ENCODE data around the gene RTTN. TPM values are rescaled to one million over a fixed set of nuclear protein-coding genes. Genes with fewer than 3 reads are reported as not detected.

The RTTN gene
- total RNA-seq, 1 experiment from 2014 or later = 16.9 TPM

GRCh38 chr18:69957747-69958146, 247.7 kb downstream of the RTTN start:
- ATAC-seq (no peak), DNase-seq (ENCODE audit: low read depth, low spot score) (no peak)
- Histone ChIP-seq H3K36me3 (ENCODE audit: control insufficient read depth, insufficient read depth, low read length) (no peaks in the 10 kb centered on the region), H3K4me3 (ENCODE audit: low read depth in 2 of 2, low read length in 2 of 2) (no peak overlapping the region), H3K4me1 (ENCODE audit: control insufficient read depth, insufficient read depth, low read length) (no peaks in the 10 kb centered on the region), H3K9me3 (ENCODE audit: control insufficient read depth, insufficient read depth, low read depth, low read length) (no peaks in the 10 kb centered on the region), H3K27ac (ENCODE audit: low read length) (no peak overlapping the region), H3K27me3 (ENCODE audit: control insufficient read depth, insufficient read depth, low read length) (no peaks in the 10 kb centered on the region)
- no TSS peak for BruUV-seq (replicated peaks)
- ChIA-PET POLR2A (no interaction called here), CTCF (no interaction called here)
- intact Hi-C loops (cut with micrococcal nuclease; ENCODE audit: unreplicated experiment) = no loop called here
- in situ Hi-C loops (cut with HindIII; ENCODE audit: low pct_unique_long_range_greater_than_20kb, low sequenced_read_pairs) = no loop called here
- TF ChIP-seq POLR2AphosphoS5 (IDR thresholded peaks at IDR 0.05; ENCODE audit: low read depth, low read length) (no peak), TCF7L2 (IDR thresholded peaks at IDR 0.05; ENCODE audit: low read depth, low read length) (no peak), CTCF (IDR thresholded peaks at IDR 0.05) (no peak), REST (IDR thresholded peaks at IDR 0.05; ENCODE audit: insufficient read depth in 1 of 2, low read depth in 2 of 2, low read length in 1 of 2) (no peak), SIN3A (IDR thresholded peaks at IDR 0.05; ENCODE audit: borderline replicate concordance, insufficient read depth, low read depth, low read length) (no peak)

GRCh38 chr18:69956665-69957620, 248.5 kb downstream of the RTTN start:
- ChIA-PET CTCF (no interaction called here), POLR2A (no interaction called here)
- no TSS peak for BruUV-seq (replicated peaks)
- intact Hi-C loops (cut with micrococcal nuclease; ENCODE audit: unreplicated experiment) = no loop called here
- in situ Hi-C loops (cut with HindIII; ENCODE audit: low pct_unique_long_range_greater_than_20kb, low sequenced_read_pairs) = no loop called here
- Histone ChIP-seq H3K27ac (ENCODE audit: low read length) (no peak overlapping the region), H3K9me3 (ENCODE audit: control insufficient read depth, insufficient read depth, low read depth, low read length) (no peaks in the 10 kb centered on the region), H3K27me3 (ENCODE audit: control insufficient read depth, insufficient read depth, low read length) (no peaks in the 10 kb centered on the region), H3K36me3 (ENCODE audit: control insufficient read depth, insufficient read depth, low read length) (no peaks in the 10 kb centered on the region), H3K4me1 (ENCODE audit: control insufficient read depth, insufficient read depth, low read length) (no peaks in the 10 kb centered on the region), H3K4me3 (ENCODE audit: low read depth in 2 of 2, low read length in 2 of 2) (no peak overlapping the region)
- DNase-seq (ENCODE audit: low read depth, low spot score) = no peak
- TF ChIP-seq REST (IDR thresholded peaks at IDR 0.05; ENCODE audit: insufficient read depth in 1 of 2, low read depth in 2 of 2, low read length in 1 of 2) (no peak), POLR2AphosphoS5 (IDR thresholded peaks at IDR 0.05; ENCODE audit: low read depth, low read length) (no peak)
- ATAC-seq = no peak
